KG1 (cell line): ENCODE results near the gene CLDN7.

Source experiments
- DNase-seq: peaks from one replicate; lab custom pipeline; 2025; lab: John Stamatoyannopoulos, UW

Gene CLDN7

DNA sequence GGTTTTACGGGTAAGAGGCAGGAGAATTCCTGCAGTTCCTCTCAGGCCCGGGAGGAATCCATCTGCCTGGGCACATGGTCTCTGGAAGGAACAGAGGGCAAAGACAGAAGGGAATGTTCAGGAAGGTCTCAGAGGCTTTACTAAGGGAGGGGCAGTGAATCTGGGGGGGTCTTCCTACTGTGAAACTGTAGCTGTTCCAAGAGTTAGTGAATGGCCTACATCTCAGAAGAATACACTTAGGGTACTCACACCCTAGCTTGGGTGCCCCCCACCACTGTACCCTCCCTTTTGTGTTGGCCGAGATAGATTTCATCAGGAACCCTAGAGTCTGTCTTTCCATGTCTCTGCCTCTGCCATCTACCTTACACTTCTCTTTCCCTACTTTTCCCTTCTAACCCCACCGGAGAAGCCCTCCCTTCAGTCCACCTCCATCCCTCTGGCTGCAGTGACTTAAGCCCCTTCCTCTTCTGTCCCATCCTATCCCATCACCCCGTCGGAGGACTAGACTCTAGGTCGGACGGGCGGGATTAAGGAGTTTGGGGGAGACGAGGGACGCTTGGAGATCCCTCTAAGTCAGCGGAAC is 43.0 kb downstream of the CLDN7 start:
- DNase-seq = no peak

DNA sequence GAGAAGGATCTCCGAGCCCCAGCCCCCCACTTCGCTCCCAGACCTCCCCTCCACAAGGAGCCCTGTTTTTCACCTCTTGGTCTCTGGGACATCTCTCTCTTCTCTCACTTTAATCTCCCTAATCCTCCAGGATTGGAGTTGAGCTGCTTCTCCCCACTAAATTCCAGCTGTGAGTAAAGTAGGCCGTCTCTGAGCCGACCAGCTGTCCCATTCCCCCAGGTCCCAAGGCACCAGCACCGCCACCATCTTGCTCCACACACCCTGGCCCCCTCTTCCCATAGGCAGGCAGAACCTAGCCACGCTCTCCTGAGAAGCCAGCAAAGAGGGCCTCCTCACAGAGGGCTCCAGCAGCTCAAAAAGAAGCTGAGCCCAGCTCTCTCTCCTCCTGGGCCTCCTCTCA is 43.5 kb downstream of the CLDN7 start:
- DNase-seq = no peak

- no peak for DNase-seq
These were observed 44.1 kb downstream of the CLDN7 start for GRCh38 chr17:7218166-7218565.

GRCh38 chr17:7217113-7217987 is 44.9 kb downstream of the CLDN7 start:
- no peak for DNase-seq

GRCh38 chr17:7216242-7217112 is 45.8 kb downstream of the CLDN7 start:
- DNase-seq = no peak

GRCh38 chr17:7215652-7216180 is 46.6 kb downstream of the CLDN7 start:
- DNase-seq = no peak

DNA sequence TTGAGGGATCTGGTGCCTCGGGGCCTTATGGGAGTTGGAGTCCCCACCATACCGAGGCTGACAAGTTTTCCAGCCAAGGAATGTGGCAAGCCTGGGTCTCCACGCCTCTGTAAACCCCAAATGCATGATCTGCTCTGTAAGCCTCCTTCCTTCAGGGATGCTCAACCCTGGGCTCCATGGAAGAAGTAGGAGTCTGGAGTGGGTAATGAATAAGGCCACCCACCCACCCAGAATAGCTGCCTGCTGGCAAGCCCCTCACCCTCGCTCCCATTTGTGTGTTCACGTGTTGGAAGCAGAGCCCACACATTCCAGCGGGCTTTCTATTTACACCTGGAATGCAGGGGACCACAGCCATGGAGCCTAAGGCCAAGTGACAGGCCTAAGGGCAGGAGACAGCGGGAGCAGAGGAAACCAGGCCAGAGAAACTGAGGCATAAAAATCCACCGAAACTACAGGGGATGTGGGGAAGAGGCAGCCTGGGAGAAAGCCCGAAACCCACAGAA is 47.1 kb downstream of the CLDN7 start:
- no peak for DNase-seq

DNA sequence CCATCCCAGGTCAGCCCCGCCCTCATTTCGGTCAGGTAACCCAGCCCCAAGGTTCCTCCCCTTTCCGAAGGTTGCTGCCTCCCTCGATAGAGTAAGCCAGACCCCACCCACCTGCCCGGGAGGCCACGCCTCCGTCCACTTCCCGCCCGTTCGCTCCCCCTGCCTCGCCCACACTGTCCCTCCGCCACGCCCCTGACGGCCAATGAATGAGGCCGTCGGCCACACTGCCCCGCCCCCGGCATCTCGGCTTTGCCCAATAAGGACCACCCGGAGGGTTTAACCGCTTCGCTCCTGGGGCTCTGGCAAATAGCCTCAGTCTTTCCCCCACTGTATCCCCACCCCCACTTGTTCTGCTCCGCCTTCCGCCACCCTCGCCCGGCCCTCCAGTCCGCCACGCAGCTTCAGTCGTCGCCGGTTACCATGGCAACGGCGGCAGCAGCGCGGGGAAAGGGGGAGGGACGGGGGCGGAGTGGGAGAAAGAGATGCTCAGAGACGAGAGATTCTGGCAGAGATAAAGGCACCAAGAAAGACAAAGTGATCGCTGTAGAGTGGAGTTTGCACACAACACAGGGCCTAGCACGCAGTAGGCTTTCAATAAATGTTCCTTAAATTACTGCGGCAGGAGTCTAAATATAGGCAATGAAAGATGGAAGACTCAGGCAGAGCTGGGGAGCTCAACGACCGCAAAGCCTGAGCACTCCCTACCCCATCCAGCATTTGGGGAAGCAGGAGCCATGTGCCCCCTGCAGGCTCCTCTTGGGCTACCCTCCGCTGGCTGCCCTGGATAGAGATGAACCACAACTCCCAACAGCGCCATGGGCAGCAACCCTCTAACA is 47.8 kb downstream of the CLDN7 start:
- peak; percentile 66 for DNase-seq

GRCh38 chr17:7213895-7214299 is 48.4 kb downstream of the CLDN7 start:
- DNase-seq = no peak

- DNase-seq = no peak
These were observed 50.6 kb downstream of the CLDN7 start for GRCh38 chr17:7211491-7212273.
